Measurements from ENCODE around the gene ZNF547.

DNA sequence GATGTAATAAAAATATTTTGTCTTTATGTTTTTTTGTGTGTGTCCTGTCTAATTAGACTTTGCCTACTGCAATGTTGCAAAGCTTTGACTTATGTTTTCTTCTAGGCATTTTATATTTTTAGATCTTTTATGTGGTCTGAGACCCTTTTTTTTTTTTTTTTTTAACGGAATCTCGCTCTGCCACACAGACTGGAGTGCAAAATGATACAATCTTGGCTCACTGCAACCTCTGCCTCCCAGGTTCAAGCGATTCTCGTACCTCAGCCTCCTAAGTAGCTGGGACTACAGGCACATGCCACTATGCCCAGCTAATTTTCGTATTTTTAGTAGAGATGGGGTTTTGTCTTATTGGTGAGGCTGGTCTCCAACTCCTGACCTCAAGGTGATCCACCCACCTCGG is 20.8 kb upstream of the ZNF547 start:
- TF ChIP-seq, protein P1, sequence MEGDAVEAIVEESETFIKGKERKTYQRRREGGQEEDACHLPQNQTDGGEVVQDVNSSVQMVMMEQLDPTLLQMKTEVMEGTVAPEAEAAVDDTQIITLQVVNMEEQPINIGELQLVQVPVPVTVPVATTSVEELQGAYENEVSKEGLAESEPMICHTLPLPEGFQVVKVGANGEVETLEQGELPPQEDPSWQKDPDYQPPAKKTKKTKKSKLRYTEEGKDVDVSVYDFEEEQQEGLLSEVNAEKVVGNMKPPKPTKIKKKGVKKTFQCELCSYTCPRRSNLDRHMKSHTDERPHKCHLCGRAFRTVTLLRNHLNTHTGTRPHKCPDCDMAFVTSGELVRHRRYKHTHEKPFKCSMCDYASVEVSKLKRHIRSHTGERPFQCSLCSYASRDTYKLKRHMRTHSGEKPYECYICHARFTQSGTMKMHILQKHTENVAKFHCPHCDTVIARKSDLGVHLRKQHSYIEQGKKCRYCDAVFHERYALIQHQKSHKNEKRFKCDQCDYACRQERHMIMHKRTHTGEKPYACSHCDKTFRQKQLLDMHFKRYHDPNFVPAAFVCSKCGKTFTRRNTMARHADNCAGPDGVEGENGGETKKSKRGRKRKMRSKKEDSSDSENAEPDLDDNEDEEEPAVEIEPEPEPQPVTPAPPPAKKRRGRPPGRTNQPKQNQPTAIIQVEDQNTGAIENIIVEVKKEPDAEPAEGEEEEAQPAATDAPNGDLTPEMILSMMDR (conservative IDR thresholded peaks at IDR 0.05; ENCODE audit: low read depth, low read length): no peak
- no peak for TF ChIP-seq EZH2 (IDR thresholded peaks at IDR 0.05; ENCODE audit: borderline replicate concordance, low read depth, low read length, poor library complexity, severe bottlenecking)
